ENCODE data around the gene GRK1.
A peak's percentile ranks its signal among the peaks of the same experiment; 100 is the strongest.

Gene GRK1

GRCh38 chr13:113737803-113738202 is 70.8 kb downstream of the GRK1 start:
- ChIA-PET POLR2A (no interaction called here), CTCF (interaction anchor here (0.6 kb wide), 1 partner anchor 137 kb away, joined by 3 read pairs; no protein-coding TSS in a partner anchor)
- no peaks in the 10 kb centered on the region for H3K4me1 ChIP-seq (ENCODE audit: control insufficient read depth, insufficient read depth, low read length)
- H3K27ac ChIP-seq (ENCODE audit: extremely low read depth, low read depth, low read length): no peak overlapping the region
- no peak overlapping the region for H3K4me3 ChIP-seq (ENCODE audit: low read depth, low read length)
- H3K9me3 ChIP-seq (ENCODE audit: control insufficient read depth, insufficient read depth, low read depth, low read length): no peaks in the 10 kb centered on the region
- TF ChIP-seq ZFP3 (tag by site-specific recombination; IDR thresholded peaks at IDR 0.05; ENCODE audit: low read depth): no peak
- no peak for TF ChIP-seq IKZF3 (tag by site-specific recombination; IDR thresholded peaks at IDR 0.05)
- peak; percentile 92 for TF ChIP-seq ZNF366 (tag by site-specific recombination; conservative IDR thresholded peaks at IDR 0.05)
- H3K36me3 ChIP-seq (ENCODE audit: control insufficient read depth in 2 of 2, insufficient read depth in 1 of 2, low read length in 2 of 2): no peaks in the 10 kb centered on the region

- H3K36me3 ChIP-seq (ENCODE audit: control insufficient read depth in 2 of 2, insufficient read depth in 1 of 2, low read length in 2 of 2): no peaks in the 10 kb centered on the region
- no peak overlapping the region for H3K27ac ChIP-seq (ENCODE audit: extremely low read depth, low read depth, low read length)
- no peaks in the 10 kb centered on the region for H3K9me3 ChIP-seq (ENCODE audit: control insufficient read depth, insufficient read depth, low read depth, low read length)
- no peak overlapping the region for H3K4me3 ChIP-seq (ENCODE audit: low read depth, low read length)
- ChIA-PET CTCF (no interaction called here), POLR2A (no interaction called here)
- TF ChIP-seq ZSCAN16 (tag by site-specific recombination; IDR thresholded peaks at IDR 0.05) (no peak), ZIC2 (tag by site-specific recombination; IDR thresholded peaks at IDR 0.05) (0 out of 2 replicates have a peak, but pooled peaks have one; percentile 13)
- H3K4me1 ChIP-seq (ENCODE audit: control insufficient read depth, insufficient read depth, low read length): no peaks in the 10 kb centered on the region
Measured at GRCh38 chr13:113739527-113740285, 72.7 kb downstream of the GRK1 start.

- ChIA-PET CTCF (interaction anchor here (1.2 kb wide), 1 partner anchor 95 kb away, joined by 3 read pairs; no protein-coding TSS in a partner anchor), POLR2A (no interaction called here)
- no peaks in the 10 kb centered on the region for H3K9me3 ChIP-seq (ENCODE audit: control insufficient read depth, insufficient read depth, low read depth, low read length)
- no peak overlapping the region for H3K4me3 ChIP-seq (ENCODE audit: low read depth, low read length)
- no peaks in the 10 kb centered on the region for H3K4me1 ChIP-seq (ENCODE audit: control insufficient read depth, insufficient read depth, low read length)
- TF ChIP-seq ZIC2 (tag by site-specific recombination; IDR thresholded peaks at IDR 0.05) (peak; percentile 16; the same call in 1 of the 2 replicates), ZNF302 (tag by site-specific recombination; IDR thresholded peaks at IDR 0.05; ENCODE audit: low read depth) (no peak)
- no peaks in the 10 kb centered on the region for H3K36me3 ChIP-seq (ENCODE audit: control insufficient read depth in 2 of 2, insufficient read depth in 1 of 2, low read length in 2 of 2)
- no peak overlapping the region for H3K27ac ChIP-seq (ENCODE audit: extremely low read depth, low read depth, low read length)
Measured at GRCh38 chr13:113740286-113740556, 73.2 kb downstream of the GRK1 start.

GRCh38 chr13:113740661-113741060 is 73.6 kb downstream of the GRK1 start:
- Histone ChIP-seq H3K9me3 (ENCODE audit: control insufficient read depth, insufficient read depth, low read depth, low read length) (no peaks in the 10 kb centered on the region), H3K27ac (ENCODE audit: extremely low read depth, low read depth, low read length) (no peak overlapping the region), H3K36me3 (ENCODE audit: control insufficient read depth in 2 of 2, insufficient read depth in 1 of 2, low read length in 2 of 2) (no peaks in the 10 kb centered on the region), H3K4me1 (ENCODE audit: control insufficient read depth, insufficient read depth, low read length) (no peaks in the 10 kb centered on the region), H3K4me3 (ENCODE audit: low read depth, low read length) (no peak overlapping the region)
- POLR2A ChIA-PET: no interaction called here
- CTCF ChIA-PET: interaction anchor here (1.2 kb wide), 1 partner anchor 95 kb away, joined by 3 read pairs; no protein-coding TSS in a partner anchor
- TF ChIP-seq ZFP41 (tag by site-specific recombination; IDR thresholded peaks at IDR 0.05; ENCODE audit: borderline replicate concordance) (no peak), ZNF18 (tag by site-specific recombination; IDR thresholded peaks at IDR 0.05) (no peak), GLIS1 (tag by site-specific recombination; IDR thresholded peaks at IDR 0.05) (no peak), KLF16 (tag by site-specific recombination; IDR thresholded peaks at IDR 0.05) (no peak), ZNF560 (tag by site-specific recombination; IDR thresholded peaks at IDR 0.05; ENCODE audit: borderline replicate concordance) (no peak), ZNF121 (tag by site-specific recombination; IDR thresholded peaks at IDR 0.05) (no peak), ZNF692 (tag by site-specific recombination; IDR thresholded peaks at IDR 0.05) (no peak), ZNF488 (tag by site-specific recombination; IDR thresholded peaks at IDR 0.05) (no peak), ZNF785 (tag by site-specific recombination; IDR thresholded peaks at IDR 0.05) (no peak), ZNF157 (tag by site-specific recombination; IDR thresholded peaks at IDR 0.05) (no peak), BCL11B (tag by site-specific recombination; IDR thresholded peaks at IDR 0.05; ENCODE audit: low read depth) (no peak), ZNF404 (tag by site-specific recombination; IDR thresholded peaks at IDR 0.05) (no peak), OSR2 (tag by site-specific recombination; IDR thresholded peaks at IDR 0.05) (no peak), ZNF658 (tag by site-specific recombination; IDR thresholded peaks at IDR 0.05) (no peak), ZNF830 (tag by site-specific recombination; IDR thresholded peaks at IDR 0.05; ENCODE audit: low read depth) (no peak), ZNF112 (tag by site-specific recombination; IDR thresholded peaks at IDR 0.05) (no peak)

Data from HEK293 (cell line).